Tracheal epithelial cell (primary cell): ENCODE results near the gene UGT1A6. TPM values are rescaled to one million over a fixed set of nuclear protein-coding genes. Genes with fewer than 3 reads are reported as not detected.

ENCODE experiments used
- total RNA-seq: library from RNA; depleted of rRNA; stranded (reverse); fragments of >200 nt; gene quantifications from 2 replicates; pipeline ENCODE4 v1.2.1, GENCODE V29; 2014

Gene UGT1A6
- total RNA-seq, result 23.2 and 60.5 TPM in 2 replicates

GRCh38 chr2:233692648-233693047 is at the start of gene UGT1A6:
TSS of gene UGT1A6 (plus strand) at chr2:233692890. CDS start at chr2:233693005, 115 bp downstream.

GRCh38 chr2:233671290-233672161 is 21.2 kb upstream of the UGT1A6 start, which contains the start of gene UGT1A9:
TSS of gene UGT1A9 (plus strand) at chr2:233671898. CDS start at chr2:233671935, 37 bp downstream.

GRCh38 chr2:233681521-233682099 is 11.1 kb upstream of the UGT1A6 start, which contains the start of gene UGT1A7:
TSS of gene UGT1A7 (plus strand) at chr2:233681901. CDS start at chr2:233681938, 37 bp downstream.

GRCh38 chr2:233712611-233713261 is 20.0 kb downstream of the UGT1A6 start, which contains the start of gene UGT1A5:
TSS of gene UGT1A5 (plus strand) at chr2:233712907. CDS start at chr2:233712992, 85 bp downstream.

GRCh38 chr2:233718552-233718951 is 25.9 kb downstream of the UGT1A6 start, which contains the start of gene UGT1A4:
TSS of gene UGT1A4 (plus strand) at chr2:233718736. CDS start at chr2:233718821, 85 bp downstream.

GRCh38 chr2:233728723-233729301 is 36.1 kb downstream of the UGT1A6 start, which contains the start of gene UGT1A3:
TSS of gene UGT1A3 (plus strand) at chr2:233729042. CDS start at chr2:233729127, 85 bp downstream.

GRCh38 chr2:233760043-233760442 is 67.4 kb downstream of the UGT1A6 start, which contains the start of gene UGT1A1:
TSS of gene UGT1A1 (plus strand) at chr2:233760270. CDS start at chr2:233760288, 18 bp downstream.

GRCh38 chr2:233778030-233778429 is 85.3 kb downstream of the UGT1A6 start, which contains the start of gene MROH2A:
TSS of gene MROH2A (plus strand) at chr2:233778330. CDS start at chr2:233779359, 1,029 bp downstream.

Other genes with a start within 250 kb of the UGT1A6 start
- gene USP40, start 126.1 kb upstream of the UGT1A6 start, total RNA-seq, result 17.6 and 23.9 TPM in 2 replicates
- under 0.01 and 0.43 TPM in 2 replicates for gene UGT1A8, start 75.3 kb upstream of the UGT1A6 start, total RNA-seq
- not detected in 2 replicates for gene UGT1A10, start 56.4 kb upstream of the UGT1A6 start, total RNA-seq
- 21.4 TPM in 1 of 2 replicates, not detected in the other for gene UGT1A9, start 21.0 kb upstream of the UGT1A6 start, total RNA-seq
- gene UGT1A7, start 11.0 kb upstream of the UGT1A6 start, total RNA-seq, result 1.4 and 1.5 TPM in 2 replicates
- 0.24 TPM in 1 of 2 replicates, not detected in the other for gene UGT1A5, start 20.0 kb downstream of the UGT1A6 start, total RNA-seq
- gene UGT1A4, start 25.8 kb downstream of the UGT1A6 start, total RNA-seq, result 0.24 and 1.3 TPM in 2 replicates
- 0.24 TPM in 1 of 2 replicates, not detected in the other for gene UGT1A3, start 36.2 kb downstream of the UGT1A6 start, total RNA-seq
- gene UGT1A1, start 67.4 kb downstream of the UGT1A6 start, total RNA-seq, result 0.48 and 1.1 TPM in 2 replicates
- gene MROH2A, start 85.4 kb downstream of the UGT1A6 start, total RNA-seq, result not detected in 2 replicates
- 0.85 and 2.2 TPM in 2 replicates for gene HJURP, start 161.6 kb downstream of the UGT1A6 start, total RNA-seq
- gene TRPM8, start 224.5 kb downstream of the UGT1A6 start, total RNA-seq, result 0.96 TPM in 1 of 2 replicates, not detected in the other